Measurements from ENCODE around the gene FGF10.

Gene FGF10

GRCh38 chr5:44389090-44389822 lies at the start of gene FGF10:
Gene FGF10 (minus strand): TSS chr5:44389420. CDS start chr5:44388682, 738 bp downstream.
- DNase-seq (ENCODE audit: low read depth in 2 of 3, low spot score in 2 of 3) = no peak

GRCh38 chr5:44426944-44427343 lies 37.7 kb upstream of the FGF10 start:
- no peak for DNase-seq (ENCODE audit: low read depth in 2 of 3, low spot score in 2 of 3)

- DNase-seq (ENCODE audit: low read depth in 2 of 3, low spot score in 2 of 3) = no peak
Observed at GRCh38 chr5:44412286-44412685, 23.1 kb upstream of the FGF10 start.

- DNase-seq (ENCODE audit: low read depth in 2 of 3, low spot score in 2 of 3) = no peak
Observed at GRCh38 chr5:44402084-44402483, 12.9 kb upstream of the FGF10 start.

GRCh38 chr5:44401611-44402010 lies 12.4 kb upstream of the FGF10 start:
- no peak for DNase-seq (ENCODE audit: low read depth in 2 of 3, low spot score in 2 of 3)

GRCh38 chr5:44398382-44398781 lies 9.2 kb upstream of the FGF10 start:
- DNase-seq (ENCODE audit: low read depth in 2 of 3, low spot score in 2 of 3) = no peak

GRCh38 chr5:44396312-44396711 lies 7.1 kb upstream of the FGF10 start:
- no peak for DNase-seq (ENCODE audit: low read depth in 2 of 3, low spot score in 2 of 3)

GRCh38 chr5:44390351-44390750 lies 1.1 kb upstream of the FGF10 start:
- DNase-seq (ENCODE audit: low read depth in 2 of 3, low spot score in 2 of 3) = no peak

GRCh38 chr5:44389823-44390143 lies 563 bp upstream of the FGF10 start:
- no peak for DNase-seq (ENCODE audit: low read depth in 2 of 3, low spot score in 2 of 3)

GRCh38 chr5:44388321-44389089 lies 715 bp downstream of the FGF10 start:
- no peak for DNase-seq (ENCODE audit: low read depth in 2 of 3, low spot score in 2 of 3)

GRCh38 chr5:44387921-44388320 lies 1.3 kb downstream of the FGF10 start:
- DNase-seq (ENCODE audit: low read depth in 2 of 3, low spot score in 2 of 3) = no peak

GRCh38 chr5:44387406-44387805 lies 1.8 kb downstream of the FGF10 start:
- no peak for DNase-seq (ENCODE audit: low read depth in 2 of 3, low spot score in 2 of 3)

- no peak for DNase-seq (ENCODE audit: low read depth in 2 of 3, low spot score in 2 of 3)
Observed at GRCh38 chr5:44385291-44385900, 3.8 kb downstream of the FGF10 start.

- no peak for DNase-seq (ENCODE audit: low read depth in 2 of 3, low spot score in 2 of 3)
Observed at GRCh38 chr5:44384816-44385215, 4.4 kb downstream of the FGF10 start.

- DNase-seq (ENCODE audit: low read depth in 2 of 3, low spot score in 2 of 3) = no peak
Observed at GRCh38 chr5:44382894-44383293, 6.3 kb downstream of the FGF10 start.

- DNase-seq (ENCODE audit: low read depth in 2 of 3, low spot score in 2 of 3) = no peak
Observed at GRCh38 chr5:44377057-44377456, 12.2 kb downstream of the FGF10 start.

- DNase-seq (ENCODE audit: low read depth in 2 of 3, low spot score in 2 of 3) = no peak
Observed at GRCh38 chr5:44372028-44372427, 17.2 kb downstream of the FGF10 start.

- DNase-seq (ENCODE audit: low read depth in 2 of 3, low spot score in 2 of 3) = no peak
Observed at GRCh38 chr5:44367203-44367602, 22.0 kb downstream of the FGF10 start.

GRCh38 chr5:44365345-44365744 lies 23.9 kb downstream of the FGF10 start:
- no peak for DNase-seq (ENCODE audit: low read depth in 2 of 3, low spot score in 2 of 3)

GRCh38 chr5:44364097-44364496 lies 25.1 kb downstream of the FGF10 start:
- no peak for DNase-seq (ENCODE audit: low read depth in 2 of 3, low spot score in 2 of 3)

- DNase-seq (ENCODE audit: low read depth in 2 of 3, low spot score in 2 of 3) = no peak
Observed at GRCh38 chr5:44361342-44362001, 27.7 kb downstream of the FGF10 start.

GRCh38 chr5:44360919-44361318 lies 28.3 kb downstream of the FGF10 start:
- no peak for DNase-seq (ENCODE audit: low read depth in 2 of 3, low spot score in 2 of 3)

Measured in activated CD8-positive, alpha-beta memory T cell treated with anti-CD3 and anti-CD28 coated beads for 48 hours (primary cell).